Activated naive CD4-positive, alpha-beta T cell treated with anti-CD3 and anti-CD28 coated beads for 36 hours (primary cell): ENCODE results near the gene DOC2B. TPM values are rescaled to one million over a fixed set of nuclear protein-coding genes. Genes with fewer than 3 reads are reported as not detected.
"Not testable (repeated sequence)": the region's sequence is repeated elsewhere in the genome, so short reads cannot be mapped to it uniquely, and the experiment has no call there.

ENCODE experiments used
- CTCF ChIA-PET: fragments of 350-600 bp; sonication (Branson Sonifier 250); formaldehyde crosslinking; loops from one replicate; lab custom pipeline; 2021; ENCODE audit warnings: antibody characterized with exemption; lab: Charles Lee
- DNase-seq: peaks from one replicate; pipeline ENCODE4 v3.0.0-alpha.2; 2020
- H3K27ac Mint-ChIP-seq: one replicate; pipeline ENCODE4 v1.8.0; 2021; ENCODE audit warnings: mild to moderate bottlenecking, mixed read lengths
- H3K27me3 Mint-ChIP-seq: one replicate; pipeline ENCODE4 v1.8.0; 2021; ENCODE audit warnings: low read depth, mixed read lengths
- H3K36me3 Mint-ChIP-seq: one replicate; pipeline ENCODE4 v1.8.0; 2021; ENCODE audit warnings: low read depth, mixed read lengths
- H3K4me1 Mint-ChIP-seq: one replicate; pipeline ENCODE4 v1.8.0; 2021; ENCODE audit warnings: low read depth, mixed read lengths
- H3K4me3 Mint-ChIP-seq: one replicate; pipeline ENCODE4 v1.8.0; 2021; ENCODE audit warnings: mild to moderate bottlenecking, moderate library complexity, mixed read lengths
- H3K9me3 Mint-ChIP-seq: one replicate; pipeline ENCODE4 v1.8.0; 2021; ENCODE audit warnings: mixed read lengths
- intact Hi-C: fragments of 100-400 bp; cut with micrococcal nuclease; formaldehyde crosslinking; loops from one replicate; pipeline ENCODE4 v1.15.1; 2023
- total RNA-seq, 2 experiments: library from RNA; stranded (reverse); gene quantifications; one replicate each; pipeline ENCODE4 v1.2.3, GENCODE V29; 2021

The DOC2B gene
- total RNA-seq, 2 experiments from 2014 or later, result 0.14 TPM; not detected in 1

- CTCF ChIA-PET, result no interaction called here
- Mint-ChIP-seq H3K36me3 (no peaks in the 10 kb centered on the region), H3K4me3 (no peak overlapping the region), H3K4me1 (no peaks in the 10 kb centered on the region), H3K27ac (no peak overlapping the region), H3K9me3 (no peaks in the 10 kb centered on the region), H3K27me3 (no peaks in the 10 kb centered on the region)
- DNase-seq, result no peak
- intact Hi-C loops, result no loop called here
Measured at GRCh38 chr17:222172-222571, 40.7 kb upstream of the DOC2B start.

- no peaks in the 10 kb centered on the region for H3K9me3 Mint-ChIP-seq
- intact Hi-C loops, result no loop called here
- no peaks in the 10 kb centered on the region for H3K4me1 Mint-ChIP-seq
- no peak for DNase-seq
- H3K36me3 Mint-ChIP-seq, result no peaks in the 10 kb centered on the region
- no peaks in the 10 kb centered on the region for H3K27me3 Mint-ChIP-seq
- CTCF ChIA-PET, result no interaction called here
- no peak overlapping the region for H3K4me3 Mint-ChIP-seq
- H3K27ac Mint-ChIP-seq, result no peak overlapping the region
Measured at GRCh38 chr17:219696-220095, 38.2 kb upstream of the DOC2B start.

GRCh38 chr17:218432-219110 is 37.1 kb upstream of the DOC2B start:
- CTCF ChIA-PET, result no interaction called here
- Mint-ChIP-seq H3K27me3 (no peaks in the 10 kb centered on the region), H3K27ac (no peak overlapping the region), H3K9me3 (no peaks in the 10 kb centered on the region), H3K36me3 (no peaks in the 10 kb centered on the region), H3K4me1 (no peaks in the 10 kb centered on the region), H3K4me3 (no peak overlapping the region)
- intact Hi-C loops, result no loop called here
- DNase-seq, result no peak

- no peak overlapping the region for H3K27ac Mint-ChIP-seq
Measured at GRCh38 chr17:216625-217024, 35.2 kb upstream of the DOC2B start.

GRCh38 chr17:215563-216478 is 34.4 kb upstream of the DOC2B start:
- DNase-seq, H3K36me3 Mint-ChIP-seq, H3K4me3 Mint-ChIP-seq, H3K9me3 Mint-ChIP-seq, H3K4me1 Mint-ChIP-seq, H3K27me3 Mint-ChIP-seq, H3K27ac Mint-ChIP-seq, CTCF ChIA-PET, intact Hi-C loops: not testable (repeated sequence)

More at GRCh38 chr17:216625-217024, 35.2 kb upstream of the DOC2B start:
- Mint-ChIP-seq H3K4me1 (no peaks in the 10 kb centered on the region), H3K4me3 (no peak overlapping the region), H3K36me3 (no peaks in the 10 kb centered on the region), H3K27me3 (no peaks in the 10 kb centered on the region), H3K9me3 (no peaks in the 10 kb centered on the region)
- DNase-seq, result no peak
- intact Hi-C loops, result no loop called here
- CTCF ChIA-PET, result no interaction called here

- CTCF ChIA-PET, result no interaction called here
- no peak overlapping the region for H3K4me3 Mint-ChIP-seq
Measured at GRCh38 chr17:214881-215331, 33.5 kb upstream of the DOC2B start.

GRCh38 chr17:213286-214105 is 32.0 kb upstream of the DOC2B start:
- CTCF ChIA-PET, result interaction anchor here (0.5 kb wide), 1 partner anchor 48 kb away, joined by 3 read pairs; no protein-coding TSS in a partner anchor
- DNase-seq, result no peak
- Mint-ChIP-seq H3K27ac (no peak overlapping the region), H3K27me3 (peaks cover 4% of the 10 kb centered on the region), H3K9me3 (no peaks in the 10 kb centered on the region), H3K4me1 (no peaks in the 10 kb centered on the region), H3K4me3 (no peak overlapping the region), H3K36me3 (peaks cover 1% of the 10 kb centered on the region)
- intact Hi-C loops, result no loop called here

More at GRCh38 chr17:214881-215331, 33.5 kb upstream of the DOC2B start:
- Mint-ChIP-seq H3K27me3 (no peaks in the 10 kb centered on the region), H3K27ac (no peak overlapping the region), H3K4me1 (no peaks in the 10 kb centered on the region), H3K36me3 (no peaks in the 10 kb centered on the region), H3K9me3 (no peaks in the 10 kb centered on the region)
- DNase-seq, result no peak
- intact Hi-C loops, result no loop called here

- Mint-ChIP-seq H3K4me1 (no peaks in the 10 kb centered on the region), H3K4me3 (no peak overlapping the region), H3K36me3 (peaks cover 1% of the 10 kb centered on the region), H3K27me3 (peaks cover 13% of the 10 kb centered on the region), H3K27ac (no peak overlapping the region), H3K9me3 (no peaks in the 10 kb centered on the region)
- CTCF ChIA-PET, result no interaction called here
- no peak for DNase-seq
- intact Hi-C loops, result no loop called here
Measured at GRCh38 chr17:210402-210801, 29.0 kb upstream of the DOC2B start.

- CTCF ChIA-PET, result no interaction called here
- H3K27me3 Mint-ChIP-seq, result peaks cover 13% of the 10 kb centered on the region
- no peak overlapping the region for H3K4me3 Mint-ChIP-seq
- no peaks in the 10 kb centered on the region for H3K9me3 Mint-ChIP-seq
- intact Hi-C loops, result no loop called here
- no peaks in the 10 kb centered on the region for H3K4me1 Mint-ChIP-seq
- no peak for DNase-seq
- H3K36me3 Mint-ChIP-seq, result peaks cover 1% of the 10 kb centered on the region
- H3K27ac Mint-ChIP-seq, result no peak overlapping the region
Measured at GRCh38 chr17:208429-208828, 27.0 kb upstream of the DOC2B start.

GRCh38 chr17:207775-208174 is 26.3 kb upstream of the DOC2B start:
- H3K27ac Mint-ChIP-seq, result no peak overlapping the region
- no peaks in the 10 kb centered on the region for H3K4me1 Mint-ChIP-seq
- peaks cover 13% of the 10 kb centered on the region for H3K27me3 Mint-ChIP-seq
- CTCF ChIA-PET, result no interaction called here
- intact Hi-C loops, result no loop called here
- no peak overlapping the region for H3K4me3 Mint-ChIP-seq
- no peaks in the 10 kb centered on the region for H3K9me3 Mint-ChIP-seq
- no peak for DNase-seq
- H3K36me3 Mint-ChIP-seq, result peaks cover 1% of the 10 kb centered on the region

GRCh38 chr17:206941-207560 is 25.6 kb upstream of the DOC2B start:
- no peak for DNase-seq
- CTCF ChIA-PET, result interaction anchor here (0.7 kb wide), 2 partner anchors 493 to 737 kb away, joined by 3 read pairs; no protein-coding TSS in a partner anchor
- no peak overlapping the region for H3K27ac Mint-ChIP-seq
- H3K4me3 Mint-ChIP-seq, result no peak overlapping the region
- intact Hi-C loops, result no loop called here
- peaks cover 13% of the 10 kb centered on the region for H3K27me3 Mint-ChIP-seq
- H3K4me1 Mint-ChIP-seq, result no peaks in the 10 kb centered on the region
- H3K36me3 Mint-ChIP-seq, result peaks cover 1% of the 10 kb centered on the region
- H3K9me3 Mint-ChIP-seq, result no peaks in the 10 kb centered on the region

GRCh38 chr17:206484-206883 is 25.0 kb upstream of the DOC2B start:
- CTCF ChIA-PET, result interaction anchor here (0.7 kb wide), 2 partner anchors 494 to 738 kb away, joined by 3 read pairs; no protein-coding TSS in a partner anchor
- intact Hi-C loops, H3K36me3 Mint-ChIP-seq, H3K4me1 Mint-ChIP-seq, H3K4me3 Mint-ChIP-seq, H3K27ac Mint-ChIP-seq, DNase-seq, H3K9me3 Mint-ChIP-seq: not testable (repeated sequence)
- H3K27me3 Mint-ChIP-seq, result peaks cover 13% of the 10 kb centered on the region
